Suprapubic skin (tissue), 3 donors: ENCODE results near the gene PIEZO1.

Experiments
- CTCF ChIP-seq, 2 donors: fragments of 200-600 bp in 1 of 2; fragments of 450-650 bp in 1 of 2; sonication (generic) in 1 of 2; IDR thresholded peaks; one replicate each; pipeline ENCODE4 v1.5.1; 2016 to 2019; ENCODE audit warnings: antibody characterized with exemption in 2 of 2, mild to moderate bottlenecking in 1 of 2, moderate library complexity in 1 of 2
- EP300 ChIP-seq: sonication (generic); formaldehyde crosslinking; IDR thresholded peaks from one replicate; pipeline ENCODE4 v1.6.1; 2017; ENCODE audit warnings: antibody characterized with exemption
- POLR2A ChIP-seq, 2 donors: fragments of 450-650 bp; IDR thresholded peaks; one replicate each; pipeline ENCODE4 v1.6.1; 2017; ENCODE audit warnings: antibody characterized with exemption in 2 of 2, mild to moderate bottlenecking in 2 of 2, moderate library complexity in 2 of 2

DNA sequence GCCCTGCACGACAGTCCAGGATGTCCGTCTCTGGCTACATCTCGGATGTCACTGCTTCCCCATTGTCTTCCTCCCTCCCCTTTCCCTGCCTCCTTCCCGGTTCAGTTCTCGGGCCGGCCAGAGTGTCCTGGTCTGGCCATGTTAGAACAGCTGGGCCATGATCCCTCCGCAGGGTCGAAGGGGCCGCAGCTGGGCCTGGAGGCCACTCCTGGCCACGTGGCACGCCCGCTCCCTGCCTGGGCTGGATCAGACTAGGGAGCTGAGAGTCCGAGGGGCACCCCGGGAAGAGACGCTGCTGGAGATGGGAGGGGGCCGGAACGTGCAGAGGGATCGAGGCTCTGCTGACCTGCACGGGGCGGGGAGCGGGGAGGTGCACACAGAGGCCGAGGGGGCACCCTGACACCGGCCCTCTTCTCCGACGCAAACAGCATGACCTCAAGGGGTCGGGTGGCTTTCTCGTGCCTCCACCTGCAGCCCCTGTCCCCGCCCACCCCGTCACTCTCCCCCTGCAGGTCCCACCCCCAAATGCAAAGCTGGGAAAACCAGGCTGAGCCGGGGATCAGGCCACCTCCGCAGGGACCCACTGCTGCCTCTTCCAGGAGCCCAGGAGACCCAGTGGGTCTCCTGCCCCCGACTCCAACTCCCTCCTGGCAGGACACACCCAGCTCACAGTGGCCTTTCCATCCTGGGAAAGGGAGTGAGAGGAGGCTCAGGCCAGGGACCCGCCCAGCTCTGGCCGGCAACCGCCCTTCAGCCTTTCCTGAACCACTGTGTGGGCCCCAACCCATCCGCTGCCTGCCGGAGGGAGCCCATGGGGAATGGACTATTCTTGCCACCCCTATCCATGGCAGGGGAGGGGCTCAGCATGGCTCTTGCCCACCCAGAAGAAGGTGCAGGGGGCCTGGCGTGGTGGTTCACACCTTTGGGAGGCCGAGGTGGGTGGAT is 40.2 kb downstream of the PIEZO1 start:
- TF ChIP-seq CTCF (IDR thresholded peaks at IDR 0.05) = no peak
- TF ChIP-seq POLR2A (IDR thresholded peaks at IDR 0.05) = no peak
- TF ChIP-seq EP300 = no peak
